Prostate gland (tissue), 2 donors: Measurements from ENCODE around the gene CREBRF. TPM values are rescaled to one million over a fixed set of nuclear protein-coding genes. Genes with fewer than 3 reads are reported as not detected.

Experiments used
- DNase-seq: peaks from one replicate; pipeline ENCODE4 v3.0.0-alpha.2; 2019; ENCODE audit warnings: low spot score
- H3K27ac ChIP-seq, 2 donors: fragments of 200-600 bp; sonication (generic); 2 replicates each; pipeline ENCODE4 v1.5.1; 2017 to 2019
- H3K27me3 ChIP-seq: fragments of 200-600 bp; sonication (generic); replicated peaks from 2 replicates; pipeline ENCODE4 v1.5.1; 2019; ENCODE audit not compliant: insufficient read depth
- H3K36me3 ChIP-seq, 2 donors: fragments of 200-600 bp; sonication (generic); 1 replicate in 1 of 2; 2 replicates in 1 of 2; pipeline versions ENCODE4 v1.5.1 to v1.8.1; 2017 to 2019
- H3K4me1 ChIP-seq: fragments of 200-600 bp; sonication (generic); replicated peaks from 2 replicates; pipeline ENCODE4 v1.5.1; 2019
- H3K4me3 ChIP-seq, 2 donors: fragments of 200-600 bp; sonication (generic); 2 replicates each; pipeline ENCODE4 v1.5.1; 2017 to 2019
- H3K9me3 ChIP-seq: fragments of 200-600 bp; sonication (generic); 2 replicates; pipeline ENCODE4 v1.5.1; 2017
- CTCF ChIP-seq, 4 experiments: fragments of 200-600 bp in 2 of 4; fragments of 450-650 bp in 2 of 4; sonication (generic) in 2 of 4; IDR thresholded peaks; 1 replicate in 3 of 4; 2 replicates in 1 of 4; pipeline ENCODE4 v1.5.1; 2016 to 2019; ENCODE audit warnings: antibody characterized with exemption in 4 of 4, mild to moderate bottlenecking in 2 of 4, moderate library complexity in 2 of 4
- POLR2A ChIP-seq: fragments of 450-650 bp; IDR thresholded peaks from one replicate; pipeline ENCODE4 v1.6.1; 2016; ENCODE audit warnings: antibody characterized with exemption, mild to moderate bottlenecking
- POLR2AphosphoS5 ChIP-seq: sonication (generic); formaldehyde crosslinking; IDR thresholded peaks from one replicate; pipeline ENCODE4 v1.6.1; 2017; ENCODE audit warnings: antibody characterized with exemption
- WGBS: methylation state at CpG from one replicate; pipeline ENCODE4 v1.1.5; 2018; 5-methylcytosine and 5-hydroxymethylcytosine counted together
- intact Hi-C: fragments of 100-400 bp; cut with DNase I; formaldehyde crosslinking; loops from one replicate; pipeline ENCODE4 v1.14.2; 2022
- total RNA-seq, 2 donors: library from RNA; depleted of rRNA; stranded (reverse); fragments of >200 nt; gene quantifications; one replicate each; pipeline ENCODE4 v1.1.0, GENCODE V29; 2016

Gene CREBRF
- total RNA-seq, 2 donors from 2014 or later: 21.5 to 52.3 TPM

- no peaks in the 10 kb centered on the region for H3K9me3 ChIP-seq
- no peak overlapping the region for H3K4me3 ChIP-seq
- intact Hi-C loops: no loop called here
- H3K4me1 ChIP-seq: no peaks in the 10 kb centered on the region
- 91% methylated on average over 3 of the region's 3 CpGs for WGBS
- no peak overlapping the region for H3K27ac ChIP-seq
- no peaks in the 10 kb centered on the region for H3K27me3 ChIP-seq
- H3K36me3 ChIP-seq: peaks cover 0 to 1% of the 10 kb centered on the region in 2 donors
- TF ChIP-seq CTCF (IDR thresholded peaks at IDR 0.05) (no peak), POLR2AphosphoS5 (no peak)
- no peak for DNase-seq
These were observed 82.6 kb downstream of the CREBRF start for GRCh38 chr5:173138707-173139106.

- peak; percentile 28 for DNase-seq
- no peaks in the 10 kb centered on the region for H3K27me3 ChIP-seq
- H3K27ac ChIP-seq: no peak overlapping the region
- no peaks in the 10 kb centered on the region for H3K4me1 ChIP-seq
- TF ChIP-seq POLR2AphosphoS5 (peak; percentile 43), POLR2A (no peak)
- H3K4me3 ChIP-seq: no peak overlapping the region
- intact Hi-C loops: no loop called here
- no peaks in the 10 kb centered on the region for H3K36me3 ChIP-seq
- WGBS: 59% methylated on average over 1 of the region's 1 CpG
- H3K9me3 ChIP-seq: no peaks in the 10 kb centered on the region
These were observed 83.5 kb downstream of the CREBRF start for GRCh38 chr5:173139631-173140030.

GRCh38 chr5:173140769-173141168 lies 84.6 kb downstream of the CREBRF start:
- DNase-seq: no peak
- intact Hi-C loops: no loop called here
- no peaks in the 10 kb centered on the region for H3K27me3 ChIP-seq
- H3K36me3 ChIP-seq: no peaks in the 10 kb centered on the region
- no peaks in the 10 kb centered on the region for H3K9me3 ChIP-seq
- no peak overlapping the region for H3K27ac ChIP-seq
- 93% methylated on average over 3 of the region's 4 CpGs for WGBS
- no peaks in the 10 kb centered on the region for H3K4me1 ChIP-seq
- H3K4me3 ChIP-seq: no peak overlapping the region
- no peak for TF ChIP-seq CTCF (IDR thresholded peaks at IDR 0.05)
- no peak for TF ChIP-seq POLR2A
- no peak for TF ChIP-seq POLR2AphosphoS5

- no peak for TF ChIP-seq POLR2A
- no peak for TF ChIP-seq POLR2AphosphoS5
- no peak for TF ChIP-seq CTCF (IDR thresholded peaks at IDR 0.05)
- Histone ChIP-seq H3K9me3 (no peaks in the 10 kb centered on the region), H3K27me3 (no peaks in the 10 kb centered on the region), H3K27ac (no peak overlapping the region), H3K4me3 (no peak overlapping the region), H3K4me1 (no peaks in the 10 kb centered on the region), H3K36me3 (no peaks in the 10 kb centered on the region)
- DNase-seq: no peak
- intact Hi-C loops: no loop called here
- WGBS: 95% methylated on average over 8 of the region's 8 CpGs
These were observed 87.4 kb downstream of the CREBRF start for GRCh38 chr5:173143567-173143966.

GRCh38 chr5:173144200-173145176 lies 88.3 kb downstream of the CREBRF start, which contains the start of gene BNIP1:
Gene BNIP1 (plus strand): TSS chr5:173144531. CDS start chr5:173144546, 15 bp downstream.
- Histone ChIP-seq H3K4me1 (no peaks in the 10 kb centered on the region), H3K27ac (peak within 1 kb of the TSS; percentile 84 to 94), H3K27me3 (no peaks in the 10 kb centered on the region), H3K36me3 (no peaks in the 10 kb centered on the region), H3K4me3 (peak within 1 kb of the TSS; percentile 62 to 90), H3K9me3 (no peaks in the 10 kb centered on the region)
- peak; percentile 98 for DNase-seq
- intact Hi-C loops: loop anchor here (2.0 kb wide), 1 partner anchor 160 kb away; no protein-coding TSS in a partner anchor
- under 1% methylated on average over 48 of the region's 48 CpGs for WGBS
- TF ChIP-seq CTCF (IDR thresholded peaks at IDR 0.05) (peak; percentile 79 to 97 (median 92)), POLR2A (peak; percentile 49), POLR2AphosphoS5 (peak; percentile 91)
